HK-2 (cell line): ENCODE data around the gene CNTNAP2.
A peak's percentile ranks its signal among the peaks of the same experiment; 100 is the strongest.

Experiments used
- DNase-seq: peaks from one replicate; pipeline ENCODE4 v3.0.0-alpha.2; 2018; ENCODE audit not compliant: unreplicated experiment

CNTNAP2 gene

GRCh38 chr7:147916573-147916972, 1800.0 kb downstream of the CNTNAP2 start:
- DNase-seq: no peak

GRCh38 chr7:147923841-147924240, 1807.2 kb downstream of the CNTNAP2 start:
- no peak for DNase-seq

GRCh38 chr7:147937428-147937827, 1820.8 kb downstream of the CNTNAP2 start:
- peak; percentile 0 for DNase-seq

GRCh38 chr7:147941381-147941780, 1824.8 kb downstream of the CNTNAP2 start:
- DNase-seq: no peak

GRCh38 chr7:147944321-147944720, 1827.7 kb downstream of the CNTNAP2 start:
- DNase-seq: no peak

- DNase-seq: no peak
These were observed 1836.3 kb downstream of the CNTNAP2 start for GRCh38 chr7:147952918-147953317.

GRCh38 chr7:147968046-147968610, 1851.5 kb downstream of the CNTNAP2 start:
- DNase-seq: no peak

- DNase-seq: no peak
These were observed 1855.1 kb downstream of the CNTNAP2 start for GRCh38 chr7:147971606-147972110.

- DNase-seq: no peak
These were observed 1861.6 kb downstream of the CNTNAP2 start for GRCh38 chr7:147978201-147978600.

GRCh38 chr7:147978651-147979050, 1862.0 kb downstream of the CNTNAP2 start:
- no peak for DNase-seq

GRCh38 chr7:147980826-147981813, 1864.5 kb downstream of the CNTNAP2 start:
- no peak for DNase-seq

- no peak for DNase-seq
These were observed 1865.7 kb downstream of the CNTNAP2 start for GRCh38 chr7:147982307-147982706.

GRCh38 chr7:147984265-147984664, 1867.7 kb downstream of the CNTNAP2 start:
- no peak for DNase-seq

- DNase-seq: no peak
These were observed 1873.5 kb downstream of the CNTNAP2 start for GRCh38 chr7:147990079-147990478.

- DNase-seq: no peak
These were observed 1874.3 kb downstream of the CNTNAP2 start for GRCh38 chr7:147990942-147991341.

GRCh38 chr7:147992698-147993097, 1876.1 kb downstream of the CNTNAP2 start:
- no peak for DNase-seq

GRCh38 chr7:147997636-147998035, 1881.0 kb downstream of the CNTNAP2 start:
- no peak for DNase-seq

- no peak for DNase-seq
These were observed 1883.4 kb downstream of the CNTNAP2 start for GRCh38 chr7:147999962-148000361.

- no peak for DNase-seq
These were observed 1895.2 kb downstream of the CNTNAP2 start for GRCh38 chr7:148011753-148012152.

- DNase-seq: no peak
These were observed 1897.4 kb downstream of the CNTNAP2 start for GRCh38 chr7:148014001-148014400.

- DNase-seq: no peak
These were observed 1897.9 kb downstream of the CNTNAP2 start for GRCh38 chr7:148014541-148014940.

- DNase-seq: no peak
These were observed 1900.5 kb downstream of the CNTNAP2 start for GRCh38 chr7:148017126-148017525.

GRCh38 chr7:148020679-148021078, 1904.1 kb downstream of the CNTNAP2 start:
- DNase-seq: no peak
